Activated CD8-positive, alpha-beta memory T cell treated with anti-CD3 and anti-CD28 coated beads, Interleukin-2, amount 50 U/mL, for 4 hours (primary cell): ENCODE data around the gene PRR7.

Experiments used
- DNase-seq: peaks from one replicate; pipeline ENCODE4 v3.0.0-alpha.2; 2020

PRR7 gene

DNA sequence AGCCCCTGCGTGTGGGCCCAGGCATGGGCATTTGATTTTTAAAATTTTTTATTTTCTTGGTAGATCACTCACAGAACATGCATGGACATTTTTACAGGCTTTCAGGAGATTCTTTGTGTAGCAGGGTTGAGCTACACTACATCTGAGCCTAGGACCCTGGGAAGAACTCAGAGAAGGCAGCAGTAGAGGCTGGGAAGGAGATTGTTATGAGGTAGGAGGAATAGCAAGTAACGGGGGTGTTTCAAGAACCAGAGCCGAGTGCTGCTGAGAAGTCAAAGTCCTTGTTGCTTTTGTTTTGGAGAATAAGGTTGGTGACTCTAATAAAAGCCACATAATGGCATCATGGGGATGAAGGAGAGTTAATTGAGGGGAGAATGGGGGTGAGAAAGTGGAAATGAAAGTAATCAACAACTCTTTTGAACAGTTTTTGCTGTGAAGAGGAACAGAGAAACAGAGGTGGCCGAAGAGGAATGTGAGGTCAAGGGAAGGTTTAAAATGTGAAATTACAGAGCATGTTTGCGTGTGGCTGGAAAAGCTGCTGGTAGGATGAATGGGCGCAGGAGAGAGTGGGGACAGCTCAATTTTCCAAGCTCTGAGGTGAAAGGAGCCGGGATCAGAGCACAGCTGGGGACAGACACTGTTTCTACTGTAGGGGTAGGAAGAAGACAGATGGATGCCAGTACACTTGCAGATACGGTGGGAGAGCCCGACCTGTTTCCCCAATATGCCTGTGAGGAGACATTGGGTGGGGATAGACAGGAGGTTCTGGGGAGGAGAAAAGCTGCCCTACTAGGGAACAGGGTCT, 55.5 kb downstream of the PRR7 start:
- no peak for DNase-seq

GRCh38 chr5:177502886-177503285, 56.3 kb downstream of the PRR7 start:
- DNase-seq, result no peak

GRCh38 chr5:177503351-177504085, 56.9 kb downstream of the PRR7 start:
- no peak for DNase-seq

- no peak for DNase-seq
These were observed 57.8 kb downstream of the PRR7 start for GRCh38 chr5:177504086-177505056.

DNA sequence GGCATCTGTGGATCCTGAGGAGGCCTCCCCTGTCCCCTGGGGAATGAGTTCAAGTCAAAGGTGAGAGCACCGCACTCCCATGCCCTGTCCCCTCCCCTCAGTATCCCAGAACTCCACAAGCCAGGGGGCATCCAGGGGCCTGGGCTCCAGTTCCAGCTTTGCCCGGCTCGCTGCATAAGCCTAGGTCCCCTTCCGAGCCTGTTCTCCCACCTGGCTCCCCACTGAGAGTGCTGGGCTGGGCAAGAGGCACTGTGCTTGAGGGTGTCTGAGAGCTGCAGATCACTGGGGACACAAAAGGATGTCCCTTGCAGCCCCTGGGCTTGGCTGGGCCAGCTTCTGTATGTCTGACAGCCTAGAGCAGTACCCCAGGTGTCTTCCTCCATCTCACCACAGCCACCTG, 58.5 kb downstream of the PRR7 start:
- no peak for DNase-seq
